ENCODE data around the gene TRPV3.
"Not testable (repeated sequence)": the region's sequence is repeated elsewhere in the genome, so short reads cannot be mapped to it uniquely, and the experiment has no call there.

The TRPV3 gene

GRCh38 chr17:3573246-3574100 lies 15.9 kb upstream of the TRPV3 start:
- DNase-seq (ENCODE audit: low read depth, low spot score), result no peak

DNA sequence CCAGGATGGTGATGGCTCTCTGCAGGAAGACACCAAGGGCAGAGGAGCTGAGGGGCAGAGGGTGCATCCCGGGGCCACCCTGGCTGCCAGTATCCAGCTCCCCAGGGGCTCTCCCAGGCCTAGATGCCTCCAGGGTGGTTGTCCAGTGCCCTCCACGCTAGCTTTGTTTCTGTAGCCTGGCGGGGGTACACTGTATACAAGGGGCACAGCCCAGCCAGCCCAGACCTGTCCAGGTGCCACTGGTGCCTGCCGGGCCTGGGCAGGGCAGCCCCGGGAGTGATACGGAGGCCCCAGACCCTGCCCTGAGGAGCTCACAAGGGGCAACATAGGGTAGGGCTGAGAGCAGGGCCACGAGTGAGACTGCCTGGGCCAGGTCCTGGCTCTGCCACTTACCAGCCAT lies 14.6 kb upstream of the TRPV3 start:
- no peak for DNase-seq (ENCODE audit: low read depth, low spot score)

- DNase-seq (ENCODE audit: low read depth, low spot score), result no peak
These were observed 13.7 kb upstream of the TRPV3 start for GRCh38 chr17:3571043-3571900.

GRCh38 chr17:3569534-3570137 lies 12.0 kb upstream of the TRPV3 start:
- DNase-seq (ENCODE audit: low read depth, low spot score), result no peak

- DNase-seq (ENCODE audit: low read depth, low spot score), result no peak
These were observed 8.9 kb upstream of the TRPV3 start for GRCh38 chr17:3566551-3566950.

DNA sequence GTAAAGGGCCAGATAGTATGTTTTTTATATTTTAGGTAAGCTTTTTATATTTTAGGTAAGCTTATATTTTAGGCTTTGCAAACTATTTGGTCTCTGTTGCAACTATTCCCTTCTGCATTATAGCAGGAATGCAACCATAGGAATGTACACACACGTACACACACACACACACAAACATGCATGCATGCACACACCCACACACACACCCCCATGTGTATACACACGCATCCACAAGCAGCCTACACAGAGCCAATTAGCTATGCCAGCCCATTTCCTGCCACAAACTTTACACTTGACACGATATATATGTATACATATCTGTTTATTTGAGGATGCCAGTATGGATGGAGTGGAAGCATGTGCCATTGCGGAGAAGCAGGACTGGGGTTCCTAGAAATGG lies 7.5 kb upstream of the TRPV3 start:
- DNase-seq (ENCODE audit: low read depth, low spot score), result no peak

DNA sequence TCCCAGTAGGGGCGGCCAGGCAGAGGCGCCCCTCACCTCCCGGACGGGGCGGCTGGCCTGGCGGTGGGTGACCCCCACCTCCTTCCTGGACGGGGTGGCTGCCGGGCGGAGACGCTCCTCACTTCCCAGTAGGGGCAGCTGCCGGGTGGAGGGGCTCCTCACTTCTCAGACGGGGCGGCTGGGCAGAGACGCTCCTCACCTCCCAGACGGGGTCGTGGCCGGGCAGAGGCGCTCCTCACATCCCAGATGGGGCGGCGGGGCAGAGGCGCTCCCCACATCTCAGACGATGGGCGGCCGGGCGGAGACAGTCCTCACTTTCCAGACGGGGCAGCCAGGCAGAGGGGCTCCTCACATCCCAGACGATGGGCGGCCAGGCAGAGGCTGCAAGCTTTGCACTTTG lies 6.6 kb upstream of the TRPV3 start:
- DNase-seq (ENCODE audit: low read depth, low spot score), result not testable (repeated sequence)

- no peak for DNase-seq (ENCODE audit: low read depth, low spot score)
These were observed 1.6 kb upstream of the TRPV3 start for GRCh38 chr17:3559270-3559645.

- no peak for DNase-seq (ENCODE audit: low read depth, low spot score)
These were observed 1.1 kb upstream of the TRPV3 start for GRCh38 chr17:3558603-3559269.

GRCh38 chr17:3556916-3557767 lies 470 bp downstream of the TRPV3 start:
- no peak for DNase-seq (ENCODE audit: low read depth, low spot score)

- no peak for DNase-seq (ENCODE audit: low read depth, low spot score)
These were observed 1.2 kb downstream of the TRPV3 start for GRCh38 chr17:3556239-3556915.

DNA sequence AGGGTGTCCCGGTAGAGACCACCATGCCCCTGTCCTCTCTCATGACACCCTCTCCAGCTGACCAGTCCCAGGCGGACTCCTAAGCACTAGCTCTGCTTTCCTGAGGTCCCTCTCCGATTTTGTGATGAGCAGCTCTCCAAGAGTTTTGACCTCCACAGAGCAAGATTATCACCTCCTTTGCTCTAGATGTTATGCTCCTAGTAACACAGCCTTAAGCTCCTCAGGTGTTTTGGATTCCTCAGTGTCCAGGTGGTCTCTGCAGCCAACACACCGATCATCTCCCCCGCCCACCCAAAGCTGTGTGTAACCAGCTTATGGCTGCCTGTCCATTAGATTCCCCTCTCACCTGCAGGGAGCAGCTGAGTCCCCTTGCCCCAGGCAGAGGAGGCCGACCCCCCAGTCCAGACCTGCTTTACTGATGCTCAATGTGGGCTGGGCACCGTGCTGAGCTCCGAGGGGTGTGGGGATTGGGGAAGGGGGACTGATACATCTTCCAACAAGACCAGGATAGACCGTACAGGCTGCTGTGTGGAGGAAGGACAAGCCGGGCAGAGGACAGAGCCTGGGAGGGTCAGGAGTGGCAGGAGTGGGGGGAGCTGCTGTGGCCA lies 2.3 kb downstream of the TRPV3 start:
- no peak for DNase-seq (ENCODE audit: low read depth, low spot score)

- no peak for DNase-seq (ENCODE audit: low read depth, low spot score)
These were observed 3.2 kb downstream of the TRPV3 start for GRCh38 chr17:3554440-3554839.

DNA sequence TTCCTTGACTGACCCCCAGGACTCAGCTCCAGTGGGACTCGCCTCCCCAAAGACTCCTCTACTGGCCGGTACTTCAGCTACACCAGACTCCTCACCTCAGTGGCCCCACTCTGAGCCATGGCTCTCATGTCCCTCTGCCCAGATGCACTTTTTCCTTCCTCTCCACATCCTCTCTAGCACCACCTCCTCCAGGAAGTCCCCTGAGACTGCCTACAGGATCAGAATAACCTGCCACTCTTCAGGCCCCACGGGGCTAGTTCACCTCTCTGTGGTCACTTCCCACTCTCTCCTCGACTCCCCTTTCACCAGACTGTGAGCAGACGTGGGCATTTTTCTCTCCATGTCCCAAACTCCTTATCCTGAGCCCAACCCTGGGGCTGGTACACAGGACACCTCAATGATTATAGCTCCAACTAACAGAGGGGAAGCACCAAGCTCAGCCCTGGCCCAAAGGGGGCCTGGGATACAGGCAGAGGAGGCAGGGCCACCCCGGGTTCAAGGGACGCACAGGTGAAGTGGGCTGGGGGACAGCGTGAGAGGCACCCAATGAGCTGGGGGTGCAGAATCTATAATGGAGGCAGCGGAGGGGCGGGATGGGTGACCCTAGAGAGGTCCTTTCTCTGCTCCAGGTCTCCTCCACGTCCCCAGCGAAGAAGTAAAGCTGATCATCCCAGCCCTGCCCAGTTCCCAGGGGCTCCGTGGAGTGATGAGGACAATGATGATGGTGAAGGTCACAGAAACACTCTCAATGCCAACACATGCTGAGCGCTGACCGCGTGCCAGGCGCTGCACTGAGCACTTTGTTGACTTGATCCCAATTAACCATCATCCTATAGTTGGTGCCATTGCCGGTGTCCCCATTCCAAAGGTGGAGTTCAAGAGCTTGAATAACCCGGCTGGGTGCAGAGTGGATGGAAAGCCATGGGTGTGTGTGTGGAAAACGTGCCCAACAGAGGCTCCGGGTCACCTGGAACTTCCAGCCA lies 3.9 kb downstream of the TRPV3 start:
- no peak for DNase-seq (ENCODE audit: low read depth, low spot score)

- no peak for DNase-seq (ENCODE audit: low read depth, low spot score)
These were observed 4.7 kb downstream of the TRPV3 start for GRCh38 chr17:3552916-3553315.

GRCh38 chr17:3551189-3551588 lies 6.4 kb downstream of the TRPV3 start:
- DNase-seq (ENCODE audit: low read depth, low spot score), result no peak

GRCh38 chr17:3549610-3550162 lies 7.9 kb downstream of the TRPV3 start:
- DNase-seq (ENCODE audit: low read depth, low spot score), result no peak

- no peak for DNase-seq (ENCODE audit: low read depth, low spot score)
These were observed 10.0 kb downstream of the TRPV3 start for GRCh38 chr17:3547628-3548027.
